Testis (tissue), 3 donors: ENCODE measurements around the gene TINCR. TPM values are rescaled to one million over a fixed set of nuclear protein-coding genes. Genes with fewer than 3 reads are reported as not detected.

Source experiments
- DNase-seq: peaks from one replicate; pipeline ENCODE4 v3.0.0-alpha.2; 2019
- H3K27ac ChIP-seq, 2 donors: fragments of 200-600 bp; sonication (generic); one replicate each; pipeline ENCODE4 v1.5.1; 2019
- H3K27me3 ChIP-seq: fragments of 200-600 bp; sonication (generic); one replicate; pipeline ENCODE4 v1.5.1; 2019
- H3K36me3 ChIP-seq: fragments of 200-600 bp; sonication (generic); one replicate; pipeline ENCODE4 v1.5.1; 2017; ENCODE audit warnings: low read depth; ENCODE audit errors: missing control alignments
- H3K4me1 ChIP-seq: fragments of 200-600 bp; sonication (generic); one replicate; pipeline ENCODE4 v1.5.1; 2019
- H3K4me3 ChIP-seq, 2 donors: fragments of 200-600 bp; sonication (generic); one replicate each; pipeline ENCODE4 v1.5.1; 2017 to 2019
- H3K9me3 ChIP-seq: fragments of 200-600 bp; sonication (generic); one replicate; pipeline ENCODE4 v1.5.1; 2017
- POLR2A ChIP-seq: fragments of 450-650 bp; IDR thresholded peaks from one replicate; pipeline ENCODE4 v1.6.1; 2017; ENCODE audit warnings: antibody characterized with exemption, mild to moderate bottlenecking, moderate library complexity
- WGBS, 2 donors: methylation state at CpG; one replicate each; pipeline ENCODE4 v1.1.5; 2018; 5-methylcytosine and 5-hydroxymethylcytosine counted together
- intact Hi-C: fragments of 100-400 bp; cut with DNase I; formaldehyde crosslinking; loops from one replicate; pipeline ENCODE4 v1.15.1; 2023; ENCODE audit warnings: low total_unique reads
- polyA plus RNA-seq: library from polyadenylated mRNA; stranded (reverse); fragments of 350-450 nt; fragmentation: Illumina TruSeq; extraction: RNeasy Lipid Tissue Mini Kit (QIAGEN cat#74804); gene quantifications from one replicate; pipeline ENCODE4 v1.2.3, GENCODE V29; 2014; ENCODE audit warnings: low read depth, low replicate concordance; ENCODE audit not compliant: insufficient read depth
- total RNA-seq, 2 donors: library from RNA; depleted of rRNA; stranded (reverse); fragments of >200 nt; gene quantifications; one replicate each; pipeline ENCODE4 v1.2.3, GENCODE V29; 2016
- TF ChIP-seq, protein P1 (sequence below), 3 experiments: fragments of 450-650 bp in 2 of 3; fragments of 200-600 bp in 1 of 3; sonication (generic) in 1 of 3; IDR thresholded peaks; one replicate each; pipeline ENCODE4 v1.5.1; 2016 to 2019; ENCODE audit warnings: antibody characterized with exemption in 3 of 3, mild to moderate bottlenecking in 2 of 3, moderate library complexity in 1 of 3

TINCR gene
- total and polyA plus RNA-seq, 3 donors from 2014 or later: 3.0 to 7.0 (median 5.6) TPM

DNA sequence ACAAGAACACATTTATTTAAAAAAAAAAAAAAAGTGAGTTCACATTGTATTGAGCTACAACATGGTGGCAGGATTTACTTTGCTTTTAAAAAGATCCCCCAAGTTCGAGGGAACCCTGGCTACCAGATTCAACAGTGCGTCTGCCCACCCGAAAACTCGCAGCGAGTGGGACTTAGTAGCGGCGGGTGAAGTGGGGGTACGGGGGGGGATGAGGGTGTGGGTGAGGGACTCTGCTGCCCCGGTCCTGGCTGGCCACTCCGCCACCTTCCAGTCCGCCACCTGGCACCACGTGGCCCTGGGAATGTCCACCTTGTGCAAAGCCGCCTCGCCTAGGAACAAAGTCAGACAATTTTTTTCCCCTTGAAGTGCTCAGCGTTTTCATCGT, 19.3 kb upstream of the TINCR start:
- no peak for DNase-seq
- Histone ChIP-seq H3K4me1 (peaks cover 6% of the 10 kb centered on the region), H3K27ac (no peak overlapping the region), H3K36me3 (no peaks in the 10 kb centered on the region), H3K27me3 (no peaks in the 10 kb centered on the region), H3K4me3 (no peak overlapping the region), H3K9me3 (no peaks in the 10 kb centered on the region)
- intact Hi-C loops: loop anchor here (10.0 kb wide), 1 partner anchor 372 kb away; no protein-coding TSS in a partner anchor
- TF ChIP-seq POLR2A: no peak
- TF ChIP-seq, protein P1, sequence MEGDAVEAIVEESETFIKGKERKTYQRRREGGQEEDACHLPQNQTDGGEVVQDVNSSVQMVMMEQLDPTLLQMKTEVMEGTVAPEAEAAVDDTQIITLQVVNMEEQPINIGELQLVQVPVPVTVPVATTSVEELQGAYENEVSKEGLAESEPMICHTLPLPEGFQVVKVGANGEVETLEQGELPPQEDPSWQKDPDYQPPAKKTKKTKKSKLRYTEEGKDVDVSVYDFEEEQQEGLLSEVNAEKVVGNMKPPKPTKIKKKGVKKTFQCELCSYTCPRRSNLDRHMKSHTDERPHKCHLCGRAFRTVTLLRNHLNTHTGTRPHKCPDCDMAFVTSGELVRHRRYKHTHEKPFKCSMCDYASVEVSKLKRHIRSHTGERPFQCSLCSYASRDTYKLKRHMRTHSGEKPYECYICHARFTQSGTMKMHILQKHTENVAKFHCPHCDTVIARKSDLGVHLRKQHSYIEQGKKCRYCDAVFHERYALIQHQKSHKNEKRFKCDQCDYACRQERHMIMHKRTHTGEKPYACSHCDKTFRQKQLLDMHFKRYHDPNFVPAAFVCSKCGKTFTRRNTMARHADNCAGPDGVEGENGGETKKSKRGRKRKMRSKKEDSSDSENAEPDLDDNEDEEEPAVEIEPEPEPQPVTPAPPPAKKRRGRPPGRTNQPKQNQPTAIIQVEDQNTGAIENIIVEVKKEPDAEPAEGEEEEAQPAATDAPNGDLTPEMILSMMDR (IDR thresholded peaks at IDR 0.05): no peak
- 92% methylated on average over 16 of the region's 16 CpGs for WGBS, 2 donors

DNA sequence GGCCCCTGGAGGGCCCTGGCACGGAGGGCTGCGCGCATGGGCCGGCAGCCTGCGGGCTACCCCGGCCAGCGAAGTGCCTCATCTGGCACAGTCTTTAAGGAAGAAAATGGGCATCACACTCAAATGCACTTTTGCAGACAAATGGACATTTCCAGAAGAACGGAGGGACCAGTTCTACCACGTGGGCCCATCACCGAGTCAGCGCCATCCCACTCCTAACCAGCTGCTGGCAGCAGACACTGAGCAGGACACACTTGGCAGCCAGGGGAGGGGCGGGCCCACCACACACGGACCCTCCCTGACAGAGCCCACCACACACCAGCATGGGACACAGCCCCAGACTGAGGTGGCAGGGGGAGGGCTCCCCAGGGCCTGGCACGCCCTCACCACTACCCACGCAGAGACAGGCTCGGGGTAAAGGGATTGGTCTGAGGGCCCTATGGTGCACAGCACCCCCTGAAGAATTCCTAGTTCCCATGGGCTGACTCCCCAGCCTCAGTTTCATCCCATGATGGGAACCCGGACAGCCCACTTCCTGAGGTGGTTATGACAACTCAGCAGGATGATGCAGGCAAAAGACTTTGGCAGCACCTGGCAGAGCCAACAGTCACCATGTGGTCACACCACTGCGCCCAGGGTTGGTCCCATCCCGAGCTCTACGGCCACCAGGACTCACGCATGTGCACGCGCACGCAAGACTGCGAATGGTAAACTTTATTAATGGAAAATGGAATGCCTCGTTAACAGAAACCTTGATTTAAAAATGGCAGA, 18.7 kb upstream of the TINCR start:
- no peaks in the 10 kb centered on the region for H3K36me3 ChIP-seq
- TF ChIP-seq, protein P1 (IDR thresholded peaks at IDR 0.05): no peak
- TF ChIP-seq POLR2A: no peak
- H3K4me1 ChIP-seq: peaks cover 6% of the 10 kb centered on the region
- H3K9me3 ChIP-seq: no peaks in the 10 kb centered on the region
- DNase-seq: no peak
- H3K4me3 ChIP-seq: no peak overlapping the region
- 75 to 93% methylated on average over 9 to 26 of the region's 26 CpGs for WGBS, 2 donors
- H3K27ac ChIP-seq: no peak overlapping the region
- H3K27me3 ChIP-seq: no peaks in the 10 kb centered on the region
- intact Hi-C loops: loop anchor here (10.0 kb wide), 1 partner anchor 372 kb away; no protein-coding TSS in a partner anchor

DNA sequence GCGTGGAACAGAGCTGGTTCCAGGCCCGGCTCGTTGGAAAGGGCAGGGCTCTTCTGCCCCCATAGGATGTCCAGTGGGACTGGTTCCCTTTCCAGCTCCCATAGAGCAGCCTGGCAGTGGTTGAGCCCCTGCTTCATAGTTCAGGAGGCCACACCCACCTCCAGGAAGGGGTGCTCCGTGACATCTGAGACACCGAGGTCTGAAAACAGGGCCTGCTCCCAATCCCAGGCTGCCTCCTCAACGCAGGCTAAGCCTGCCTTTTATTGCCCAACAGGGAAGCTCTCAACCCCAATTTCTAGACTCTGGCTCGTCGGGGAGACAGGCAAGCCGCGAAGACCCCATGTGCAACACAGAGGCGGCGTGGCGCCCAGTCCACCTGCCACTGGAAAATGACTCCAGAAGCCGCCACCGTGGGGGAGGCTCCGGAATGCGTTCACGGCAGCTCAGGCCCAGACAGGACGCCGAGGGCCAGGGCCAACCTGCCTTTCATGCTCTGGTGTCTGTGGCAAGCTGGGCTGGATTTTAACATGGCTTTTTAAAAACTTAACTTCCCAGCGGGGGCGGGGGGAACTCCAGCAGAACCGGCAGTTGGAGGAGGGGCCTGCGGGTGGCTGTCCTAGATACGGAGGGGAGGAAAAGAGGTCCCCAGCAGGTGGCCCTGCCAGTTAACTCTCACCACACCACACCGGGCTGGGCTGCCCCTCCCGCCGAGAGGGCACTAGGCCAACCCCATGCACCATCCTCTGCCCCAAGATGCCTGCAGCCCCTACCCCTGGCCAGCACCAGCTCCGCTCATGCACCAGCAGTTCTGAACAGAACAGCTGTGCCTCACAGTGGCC, 17.9 kb upstream of the TINCR start:
- Histone ChIP-seq H3K4me1 (peaks cover 6% of the 10 kb centered on the region), H3K4me3 (no peak overlapping the region), H3K27me3 (no peaks in the 10 kb centered on the region), H3K36me3 (no peaks in the 10 kb centered on the region), H3K9me3 (no peaks in the 10 kb centered on the region), H3K27ac (no peak overlapping the region)
- peak; percentile 46 for DNase-seq
- TF ChIP-seq, protein P1 (IDR thresholded peaks at IDR 0.05): no peak
- TF ChIP-seq POLR2A: no peak
- 35 to 39% methylated on average over 8 to 29 of the region's 29 CpGs for WGBS, 2 donors
- intact Hi-C loops: loop anchor here (10.0 kb wide), 1 partner anchor 371 kb away; no protein-coding TSS in a partner anchor

DNA sequence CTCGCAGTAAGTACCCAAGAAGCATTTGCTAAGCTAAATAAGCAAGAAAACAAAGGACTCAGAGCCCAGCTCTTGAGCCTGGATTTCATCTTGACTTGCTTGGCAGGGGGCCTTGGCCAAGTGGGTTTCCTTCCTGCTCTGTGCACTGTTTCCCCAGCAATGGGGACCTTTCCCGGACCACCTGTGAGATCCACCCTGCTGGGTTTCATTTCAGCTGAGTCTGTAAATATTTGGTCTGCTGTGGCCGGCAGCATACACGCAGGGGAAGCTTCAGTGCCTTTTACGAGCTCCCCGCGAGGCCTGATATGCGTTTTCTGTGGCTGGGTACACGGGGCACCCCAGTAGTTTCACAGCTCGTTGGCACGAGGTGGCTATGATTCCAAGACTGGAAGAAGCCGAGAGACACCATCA, 12.4 kb upstream of the TINCR start:
- TF ChIP-seq POLR2A: no peak
- TF ChIP-seq, protein P1 (IDR thresholded peaks at IDR 0.05): no peak
- Histone ChIP-seq H3K9me3 (no peaks in the 10 kb centered on the region), H3K4me3 (no peak overlapping the region), H3K36me3 (no peaks in the 10 kb centered on the region), H3K4me1 (peaks cover 5% of the 10 kb centered on the region), H3K27ac (no peak overlapping the region), H3K27me3 (no peaks in the 10 kb centered on the region)
- intact Hi-C loops: loop anchor here (10.0 kb wide), 1 partner anchor 365 kb away; no protein-coding TSS in a partner anchor
- 79 to 81% methylated on average over 11 to 12 of the region's 12 CpGs for WGBS, 2 donors
- no peak for DNase-seq
